ENCODE results near the gene GMCL1.
A peak's percentile ranks its signal among the peaks of the same experiment; 100 is the strongest.
"Not testable (repeated sequence)": the region's sequence is repeated elsewhere in the genome, so short reads cannot be mapped to it uniquely, and the experiment has no call there.

Gene GMCL1

DNA sequence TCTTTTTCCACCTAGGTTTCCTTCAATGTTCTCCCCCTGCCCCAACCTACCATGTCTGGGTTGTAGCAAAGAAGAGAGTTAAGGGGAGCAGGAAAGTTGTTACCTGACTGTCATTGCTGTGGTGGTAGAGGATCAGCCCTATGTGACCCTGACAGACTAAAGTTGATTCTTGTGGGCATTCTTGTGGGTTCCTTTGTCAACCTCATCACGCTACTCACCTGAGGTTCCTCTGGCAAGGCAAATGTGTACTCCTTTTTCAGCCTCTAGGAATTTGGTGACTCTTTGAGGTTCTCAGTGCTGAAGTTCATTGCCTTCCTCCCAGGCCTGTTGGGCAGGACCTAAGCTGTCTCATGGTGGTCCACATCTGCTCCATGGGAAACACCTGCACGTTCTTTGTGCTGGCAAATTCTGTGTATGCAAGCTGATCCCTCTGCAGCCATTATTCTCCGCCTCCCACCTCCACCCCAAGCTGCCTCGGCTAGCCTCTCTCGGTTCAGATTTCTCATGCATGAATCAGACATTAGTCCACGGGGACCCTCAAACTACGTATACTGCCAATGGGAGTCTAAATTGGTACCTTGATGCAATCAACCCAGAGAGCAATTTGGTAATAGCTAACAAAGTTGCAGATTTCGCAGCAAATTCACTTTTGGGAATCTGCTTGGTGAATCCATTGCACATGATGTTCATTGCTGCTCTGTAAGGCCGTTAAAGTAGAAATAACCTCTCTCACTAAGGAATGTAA is 1.5 kb upstream of the GMCL1 start:
- Histone ChIP-seq H3K9me3 (no peaks in the 10 kb centered on the region), H3K36me3 (replicated peaks) (no peaks in the 10 kb centered on the region), H3K27me3 (ENCODE audit: low read depth) (no peaks in the 10 kb centered on the region), H3K4me3 (no peak overlapping the region), H3K4me1 (peaks cover 8% of the 10 kb centered on the region)
- in situ Hi-C loops (cut with MboI; ENCODE audit: low sequenced_read_pairs) = no loop called here
- DNase-seq (ENCODE audit: low spot score in 2 of 2) = no peak

- peaks cover 10% of the 10 kb centered on the region for H3K4me1 ChIP-seq
- in situ Hi-C loops (cut with MboI; ENCODE audit: low sequenced_read_pairs) = no loop called here
- H3K27me3 ChIP-seq (ENCODE audit: low read depth) = no peaks in the 10 kb centered on the region
- H3K9me3 ChIP-seq = no peaks in the 10 kb centered on the region
- peak overlapping the region; percentile 86 for H3K4me3 ChIP-seq
- no peaks in the 10 kb centered on the region for H3K36me3 ChIP-seq (replicated peaks)
- no peak for DNase-seq (ENCODE audit: low spot score in 2 of 2)
Observed at GRCh38 chr2:69828938-69829255, 563 bp upstream of the GMCL1 start.

- Histone ChIP-seq H3K27me3 (ENCODE audit: low read depth) (no peaks in the 10 kb centered on the region), H3K36me3 (replicated peaks) (no peaks in the 10 kb centered on the region), H3K4me1 (peaks cover 15% of the 10 kb centered on the region), H3K9me3 (no peaks in the 10 kb centered on the region), H3K4me3 (peak overlapping the region; percentile 86)
- DNase-seq (ENCODE audit: low spot score in 2 of 2) = peak; percentile 20 to 64
- in situ Hi-C loops (cut with MboI; ENCODE audit: low sequenced_read_pairs) = no loop called here
Observed at GRCh38 chr2:69830045-69830905, 815 bp downstream of the GMCL1 start.

DNA sequence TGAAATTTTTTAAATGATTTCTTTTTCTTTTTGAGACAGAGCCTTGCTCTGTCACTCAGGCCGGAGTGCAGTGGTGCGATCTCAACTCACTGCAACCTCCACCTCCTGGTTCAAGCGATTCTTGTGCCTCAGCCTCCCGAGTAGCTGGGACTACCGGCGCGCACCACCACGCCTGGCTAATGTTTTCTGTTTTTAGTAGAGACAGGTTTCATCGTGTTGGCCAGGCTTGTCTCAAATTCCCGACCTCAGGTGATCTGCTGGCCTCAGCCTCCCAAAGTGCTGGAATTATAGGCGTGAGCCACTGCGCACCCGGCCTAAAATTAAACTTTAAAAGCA is 1.4 kb downstream of the GMCL1 start:
- H3K36me3 ChIP-seq (replicated peaks); in situ Hi-C loops (cut with MboI; ENCODE audit: low sequenced_read_pairs); H3K27me3 ChIP-seq (ENCODE audit: low read depth); DNase-seq (ENCODE audit: low spot score in 2 of 2); H3K9me3 ChIP-seq: not testable (repeated sequence)
- H3K4me3 ChIP-seq = peak overlapping the region; percentile 86
- peaks cover 15% of the 10 kb centered on the region for H3K4me1 ChIP-seq

DNA sequence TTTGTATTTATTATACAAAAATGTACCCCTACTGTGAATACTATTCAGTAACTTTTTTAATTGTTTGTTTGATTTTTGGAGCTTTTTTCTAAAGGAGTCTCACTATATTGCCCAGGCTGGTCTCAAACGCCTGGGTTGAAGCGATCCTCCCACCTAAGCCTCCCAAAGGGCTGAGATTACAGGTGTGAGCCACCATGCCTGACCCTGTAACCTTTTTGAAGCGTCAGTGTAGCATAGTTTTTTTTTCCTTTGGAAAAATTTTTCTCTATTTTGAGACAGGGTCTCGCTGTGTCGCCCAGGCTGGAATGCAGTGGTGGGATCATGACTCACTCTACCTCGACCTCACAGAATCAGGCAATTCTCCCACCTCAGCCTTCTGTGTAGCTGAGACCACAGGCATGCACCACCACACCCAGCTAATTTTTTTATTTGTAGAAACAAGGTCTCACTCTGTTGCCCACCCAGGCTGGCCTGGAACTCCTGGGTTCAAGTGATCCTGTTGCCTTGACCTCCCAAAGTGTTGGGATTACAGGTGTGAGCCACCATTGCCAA is 2.0 kb downstream of the GMCL1 start:
- DNase-seq (ENCODE audit: low spot score in 2 of 2) = no peak
- peak overlapping the region; percentile 86 for H3K4me3 ChIP-seq
- no peaks in the 10 kb centered on the region for H3K9me3 ChIP-seq
- H3K27me3 ChIP-seq (ENCODE audit: low read depth) = no peaks in the 10 kb centered on the region
- no peaks in the 10 kb centered on the region for H3K36me3 ChIP-seq (replicated peaks)
- in situ Hi-C loops (cut with MboI; ENCODE audit: low sequenced_read_pairs) = no loop called here
- H3K4me1 ChIP-seq = peaks cover 15% of the 10 kb centered on the region

GRCh38 chr2:69833752-69834151 is 4.3 kb downstream of the GMCL1 start:
- Histone ChIP-seq H3K36me3 (replicated peaks) (peaks cover 10% of the 10 kb centered on the region), H3K4me3 (no peak overlapping the region), H3K4me1 (peaks cover 14% of the 10 kb centered on the region), H3K9me3 (no peaks in the 10 kb centered on the region), H3K27me3 (ENCODE audit: low read depth) (no peaks in the 10 kb centered on the region)
- in situ Hi-C loops (cut with MboI; ENCODE audit: low sequenced_read_pairs) = no loop called here
- no peak for DNase-seq (ENCODE audit: low spot score in 2 of 2)

DNA sequence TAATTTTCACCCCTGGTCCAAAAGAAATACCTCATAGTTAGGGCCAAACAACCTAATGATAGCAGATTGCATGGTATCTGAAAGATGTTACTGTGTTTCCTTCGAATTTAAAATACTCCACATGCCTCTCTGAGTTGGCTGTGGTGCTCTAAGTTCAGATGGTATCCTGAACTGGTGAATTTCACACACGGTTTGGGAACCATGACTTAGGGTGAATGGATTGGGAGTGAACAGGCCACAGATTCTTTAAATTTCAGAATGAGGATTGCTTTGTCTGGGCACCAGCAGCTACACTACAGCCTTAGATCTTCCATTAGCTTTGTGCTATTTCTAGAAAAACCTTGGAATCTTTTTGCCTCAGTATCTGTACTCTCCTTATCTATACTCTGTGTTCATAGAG is 6.2 kb downstream of the GMCL1 start:
- H3K27me3 ChIP-seq (ENCODE audit: low read depth) = no peaks in the 10 kb centered on the region
- no peaks in the 10 kb centered on the region for H3K9me3 ChIP-seq
- H3K4me3 ChIP-seq = no peak overlapping the region
- in situ Hi-C loops (cut with MboI; ENCODE audit: low sequenced_read_pairs) = no loop called here
- H3K4me1 ChIP-seq = peaks cover 10% of the 10 kb centered on the region
- DNase-seq (ENCODE audit: low spot score in 2 of 2) = no peak
- peaks cover 17% of the 10 kb centered on the region for H3K36me3 ChIP-seq (replicated peaks)

GRCh38 chr2:69836316-69836715 is 6.9 kb downstream of the GMCL1 start:
- Histone ChIP-seq H3K4me3 (no peak overlapping the region), H3K27me3 (ENCODE audit: low read depth) (no peaks in the 10 kb centered on the region), H3K36me3 (replicated peaks) (peaks cover 18% of the 10 kb centered on the region), H3K4me1 (peaks cover 10% of the 10 kb centered on the region), H3K9me3 (no peaks in the 10 kb centered on the region)
- in situ Hi-C loops (cut with MboI; ENCODE audit: low sequenced_read_pairs) = no loop called here
- no peak for DNase-seq (ENCODE audit: low spot score in 2 of 2)

DNA sequence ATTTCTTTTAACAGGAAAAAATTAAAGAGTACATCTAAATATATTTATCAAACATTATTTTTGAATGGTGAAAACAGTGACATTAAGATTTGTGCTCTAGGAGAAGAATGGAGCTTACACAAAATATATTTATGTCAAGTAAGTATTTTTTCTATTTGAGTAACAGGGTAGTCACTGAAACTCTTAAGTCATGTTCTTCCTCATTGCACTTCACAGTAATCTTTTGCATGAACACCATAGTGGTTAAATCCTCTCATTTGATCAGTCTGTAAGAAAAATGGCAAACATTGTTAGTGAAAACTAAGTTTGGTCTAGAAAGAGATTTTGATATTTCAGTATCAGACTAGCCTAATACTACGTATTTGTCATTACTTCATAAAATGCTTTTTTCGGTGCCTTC is 8.1 kb downstream of the GMCL1 start:
- in situ Hi-C loops (cut with MboI; ENCODE audit: low sequenced_read_pairs) = no loop called here
- H3K9me3 ChIP-seq = no peaks in the 10 kb centered on the region
- H3K4me1 ChIP-seq = peaks cover 9% of the 10 kb centered on the region
- DNase-seq (ENCODE audit: low spot score in 2 of 2) = no peak
- peaks cover 23% of the 10 kb centered on the region for H3K36me3 ChIP-seq (replicated peaks)
- no peaks in the 10 kb centered on the region for H3K27me3 ChIP-seq (ENCODE audit: low read depth)
- no peak overlapping the region for H3K4me3 ChIP-seq

DNA sequence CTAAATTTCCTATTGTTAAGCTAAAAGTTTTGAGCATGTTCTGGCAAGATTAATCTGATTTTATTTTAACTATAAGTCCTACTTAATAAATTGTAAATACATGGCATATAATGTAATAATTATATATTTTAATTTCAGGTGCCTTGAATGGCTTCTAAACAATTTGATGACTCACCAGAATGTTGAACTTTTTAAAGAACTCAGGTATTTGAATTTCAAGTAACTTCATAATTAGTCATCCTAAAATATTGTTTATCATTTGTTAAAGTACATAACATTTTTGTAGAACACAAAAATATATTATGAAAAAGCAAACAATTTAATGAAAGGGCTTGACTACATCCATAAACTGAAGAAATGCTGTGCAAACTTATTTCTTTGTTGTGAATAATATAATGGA is 14.5 kb downstream of the GMCL1 start:
- peaks cover 20% of the 10 kb centered on the region for H3K36me3 ChIP-seq (replicated peaks)
- no peak for DNase-seq (ENCODE audit: low spot score in 2 of 2)
- in situ Hi-C loops (cut with MboI; ENCODE audit: low sequenced_read_pairs) = no loop called here
- peaks cover 8% of the 10 kb centered on the region for H3K4me1 ChIP-seq
- no peak overlapping the region for H3K4me3 ChIP-seq
- H3K27me3 ChIP-seq (ENCODE audit: low read depth) = no peaks in the 10 kb centered on the region
- H3K9me3 ChIP-seq = no peaks in the 10 kb centered on the region

DNA sequence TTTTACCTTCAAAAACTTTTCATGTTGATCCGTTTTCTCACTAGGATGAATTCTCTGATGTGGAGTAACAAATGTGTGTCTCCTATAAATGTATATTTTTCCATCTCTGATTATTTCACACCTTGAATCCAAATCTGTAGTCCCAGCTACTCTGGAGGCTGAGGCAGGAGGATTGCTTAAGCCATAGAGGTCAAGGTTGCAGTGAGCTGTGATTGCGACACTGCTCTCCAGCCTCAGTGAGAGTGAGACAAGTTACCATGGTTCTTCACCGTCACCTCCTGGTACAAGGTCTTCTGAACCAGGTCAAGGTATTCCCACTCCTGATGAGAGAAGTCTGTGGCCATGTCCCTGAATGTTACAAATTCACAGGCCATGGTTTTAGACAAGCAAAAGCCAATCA is 15.1 kb downstream of the GMCL1 start:
- Histone ChIP-seq H3K4me1 (peaks cover 8% of the 10 kb centered on the region), H3K27me3 (ENCODE audit: low read depth) (no peaks in the 10 kb centered on the region), H3K9me3 (no peaks in the 10 kb centered on the region), H3K36me3 (replicated peaks) (peaks cover 20% of the 10 kb centered on the region), H3K4me3 (no peak overlapping the region)
- DNase-seq (ENCODE audit: low spot score in 2 of 2) = no peak
- in situ Hi-C loops (cut with MboI; ENCODE audit: low sequenced_read_pairs) = no loop called here

DNA sequence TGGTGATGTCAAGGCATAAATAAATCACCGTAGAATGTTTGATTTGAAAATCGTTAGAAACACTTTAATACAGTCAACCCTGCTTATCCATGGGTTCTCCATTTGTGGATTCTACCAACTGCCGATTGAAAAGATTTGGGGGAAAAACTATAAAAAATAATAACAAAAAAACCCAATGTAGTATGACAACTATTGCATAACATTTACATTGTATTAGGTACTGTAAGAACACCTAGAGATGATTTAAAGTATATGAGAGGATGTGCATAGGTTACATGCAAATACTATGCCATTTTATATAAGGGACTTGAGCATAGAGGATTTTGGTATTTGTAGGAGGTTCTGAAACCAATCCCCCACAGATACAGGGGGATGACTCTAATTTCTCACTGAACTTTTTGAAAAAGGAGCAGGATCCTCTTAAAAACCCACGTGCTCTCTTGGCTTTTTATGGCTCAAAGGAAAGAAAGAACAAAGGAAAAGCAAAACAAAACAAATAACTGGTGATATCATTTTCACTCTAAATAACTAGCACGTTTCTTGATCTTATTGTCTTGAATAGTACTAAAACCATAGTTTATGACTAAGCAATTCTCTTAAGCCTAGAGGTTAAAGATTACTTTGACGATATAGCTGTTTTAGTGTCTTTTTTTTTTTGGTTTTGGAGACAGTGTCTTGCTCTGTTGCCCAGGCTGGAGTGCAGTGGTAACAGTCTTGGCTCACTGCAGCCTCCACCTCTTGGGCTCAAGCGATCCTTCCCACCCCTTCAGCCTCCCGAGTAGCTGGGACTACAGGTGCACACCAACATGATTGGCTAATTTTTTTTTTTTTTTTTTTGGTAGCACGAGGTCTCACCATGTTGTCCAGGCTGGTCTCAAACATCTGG is 17.0 kb downstream of the GMCL1 start:
- peaks cover 18% of the 10 kb centered on the region for H3K36me3 ChIP-seq (replicated peaks)
- in situ Hi-C loops (cut with MboI; ENCODE audit: low sequenced_read_pairs) = no loop called here
- H3K27me3 ChIP-seq (ENCODE audit: low read depth) = no peaks in the 10 kb centered on the region
- H3K4me3 ChIP-seq = no peak overlapping the region
- no peak for DNase-seq (ENCODE audit: low spot score in 2 of 2)
- no peaks in the 10 kb centered on the region for H3K9me3 ChIP-seq
- peaks cover 8% of the 10 kb centered on the region for H3K4me1 ChIP-seq

- H3K27me3 ChIP-seq (ENCODE audit: low read depth) = no peaks in the 10 kb centered on the region
- peaks cover 8% of the 10 kb centered on the region for H3K4me1 ChIP-seq
- no peak for DNase-seq (ENCODE audit: low spot score in 2 of 2)
- no peak overlapping the region for H3K4me3 ChIP-seq
- in situ Hi-C loops (cut with MboI; ENCODE audit: low sequenced_read_pairs) = no loop called here
- H3K36me3 ChIP-seq (replicated peaks) = peaks cover 14% of the 10 kb centered on the region
- H3K9me3 ChIP-seq = no peaks in the 10 kb centered on the region
Observed at GRCh38 chr2:69847068-69847828, 17.8 kb downstream of the GMCL1 start.
